Activated CD8-positive, alpha-beta memory T cell treated with anti-CD3 and anti-CD28 coated beads, Interleukin-2, amount 50 U/mL, for 4 hours (primary cell): ENCODE measurements around the gene ADAM8.
A peak's percentile ranks its signal among the peaks of the same experiment; 100 is the strongest.
"Not testable (repeated sequence)": the region's sequence is repeated elsewhere in the genome, so short reads cannot be mapped to it uniquely, and the experiment has no call there.

Experiments
- DNase-seq: peaks from one replicate; pipeline ENCODE4 v3.0.0-alpha.2; 2020

The ADAM8 gene

GRCh38 chr10:133276435-133277201, at the start of gene ADAM8:
ADAM8 (minus strand) TSS chr10:133276868; CDS start chr10:133276817, 51 bp downstream.
- DNase-seq: peak; percentile 67

- DNase-seq: no peak
Observed at GRCh38 chr10:133326223-133326551, 49.5 kb upstream of the ADAM8 start.

GRCh38 chr10:133325440-133326222, 49.0 kb upstream of the ADAM8 start:
- DNase-seq: peak; percentile 41

GRCh38 chr10:133324857-133325260, 48.2 kb upstream of the ADAM8 start:
- DNase-seq: no peak

GRCh38 chr10:133324198-133324792, 47.6 kb upstream of the ADAM8 start:
- DNase-seq: peak; percentile 49

- DNase-seq: not testable (repeated sequence)
Observed at GRCh38 chr10:133322064-133322709, 45.5 kb upstream of the ADAM8 start.

GRCh38 chr10:133320852-133321422, 44.3 kb upstream of the ADAM8 start:
- not testable (repeated sequence) for DNase-seq

GRCh38 chr10:133318494-133319127, 41.9 kb upstream of the ADAM8 start:
- peak; percentile 65 for DNase-seq

- no peak for DNase-seq
Observed at GRCh38 chr10:133316732-133317131, 40.1 kb upstream of the ADAM8 start.

GRCh38 chr10:133316266-133316665, 39.6 kb upstream of the ADAM8 start:
- DNase-seq: no peak

- DNase-seq: no peak
Observed at GRCh38 chr10:133315847-133316246, 39.2 kb upstream of the ADAM8 start.

GRCh38 chr10:133314911-133315310, 38.2 kb upstream of the ADAM8 start:
- DNase-seq: no peak

- no peak for DNase-seq
Observed at GRCh38 chr10:133313192-133313591, 36.5 kb upstream of the ADAM8 start.

GRCh38 chr10:133312769-133313145, 36.1 kb upstream of the ADAM8 start:
- no peak for DNase-seq

- DNase-seq: no peak
Observed at GRCh38 chr10:133312016-133312768, 35.5 kb upstream of the ADAM8 start.

- no peak for DNase-seq
Observed at GRCh38 chr10:133311570-133311969, 34.9 kb upstream of the ADAM8 start.

- DNase-seq: no peak
Observed at GRCh38 chr10:133310789-133311188, 34.1 kb upstream of the ADAM8 start.

GRCh38 chr10:133310399-133310755, 33.7 kb upstream of the ADAM8 start:
- DNase-seq: no peak

GRCh38 chr10:133309720-133310398, 33.2 kb upstream of the ADAM8 start:
- DNase-seq: no peak

GRCh38 chr10:133309100-133309719, 32.5 kb upstream of the ADAM8 start:
- DNase-seq: peak; percentile 94
